HUES64 (cell line): ENCODE results near the gene DUSP6.

Experiments used
- H3K27ac ChIP-seq: 2 replicates; pipeline ENCODE4 v1.7.0; 2013; ENCODE audit warnings: low read depth, low read length, inconsistent platforms
- H3K27me3 ChIP-seq: 2 replicates; pipeline ENCODE4 v1.6.1; 2013; ENCODE audit warnings: mild to moderate bottlenecking, low read length; ENCODE audit not compliant: insufficient read depth
- H3K36me3 ChIP-seq: 2 replicates; pipeline ENCODE4 v1.6.1; 2013; ENCODE audit warnings: mild to moderate bottlenecking, low read length; ENCODE audit not compliant: insufficient read depth
- H3K4me1 ChIP-seq: 2 replicates; pipeline ENCODE4 v1.6.1; 2013; ENCODE audit warnings: mild to moderate bottlenecking, low read length, moderate library complexity; ENCODE audit not compliant: insufficient read depth
- H3K4me3 ChIP-seq: 2 replicates; pipeline ENCODE4 v1.5.1; 2013; ENCODE audit warnings: mild to moderate bottlenecking, low read length, moderate library complexity
- H3K9ac ChIP-seq: 2 replicates; pipeline ENCODE4 v1.6.1; 2013; ENCODE audit warnings: mild to moderate bottlenecking, low read depth, low read length
- H3K9me3 ChIP-seq: 2 replicates; pipeline ENCODE4 v1.6.1; 2013; ENCODE audit warnings: low read depth, low read length; ENCODE audit not compliant: insufficient read depth
- WGBS: fragments of 150-250, 120-280 bp; methylation state at CpG from one replicate; pipeline ENCODE4 v1.1.7; 2013; ENCODE audit warnings: missing lambda C conversion rate; 5-methylcytosine and 5-hydroxymethylcytosine counted together

The DUSP6 gene

DNA sequence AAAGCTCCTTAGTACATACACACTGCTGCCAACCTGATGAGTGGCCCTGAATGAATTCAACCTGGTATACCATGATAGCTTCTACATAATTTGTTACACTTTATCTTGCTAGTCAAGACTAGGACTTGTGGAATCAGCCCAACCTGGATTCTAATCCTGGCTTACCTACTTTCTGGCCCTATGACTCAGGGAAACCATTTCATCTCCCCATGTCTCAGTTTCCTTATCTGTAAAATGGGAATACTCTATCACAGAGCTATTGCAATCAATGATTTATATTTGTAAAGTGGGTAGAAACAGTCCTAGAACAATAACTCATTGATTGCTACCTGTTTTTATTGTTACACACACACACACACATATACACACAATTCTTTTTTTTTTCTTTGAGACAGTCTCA is 6.5 kb upstream of the DUSP6 start:
- no peak overlapping the region for H3K27ac ChIP-seq
- H3K27me3 ChIP-seq, result peaks cover 50% of the 10 kb centered on the region
- H3K36me3 ChIP-seq, result no peaks in the 10 kb centered on the region
- H3K9me3 ChIP-seq, result no peaks in the 10 kb centered on the region
- peaks cover 35% of the 10 kb centered on the region for H3K4me1 ChIP-seq
- no peak overlapping the region for H3K4me3 ChIP-seq
- no peak overlapping the region for H3K9ac ChIP-seq

- Histone ChIP-seq H3K27ac (no peak overlapping the region), H3K4me1 (peaks cover 35% of the 10 kb centered on the region), H3K36me3 (no peaks in the 10 kb centered on the region), H3K9ac (no peak overlapping the region), H3K27me3 (peaks cover 50% of the 10 kb centered on the region), H3K9me3 (no peaks in the 10 kb centered on the region), H3K4me3 (no peak overlapping the region)
- 46% methylated on average over 7 of the region's 7 CpGs for WGBS
Measured at GRCh38 chr12:89357297-89357730, 5.0 kb upstream of the DUSP6 start.

GRCh38 chr12:89356069-89356665 is 3.9 kb upstream of the DUSP6 start:
- no peak overlapping the region for H3K27ac ChIP-seq
- H3K9ac ChIP-seq, result no peak overlapping the region
- WGBS, result no CpG with 5 or more reads among the region's 4 CpGs
- no peaks in the 10 kb centered on the region for H3K9me3 ChIP-seq
- peak overlapping the region; percentile 69; the same call in 1 of the 2 replicates for H3K4me3 ChIP-seq
- peaks cover 35% of the 10 kb centered on the region for H3K4me1 ChIP-seq
- peaks cover 57% of the 10 kb centered on the region for H3K27me3 ChIP-seq
- no peaks in the 10 kb centered on the region for H3K36me3 ChIP-seq

DNA sequence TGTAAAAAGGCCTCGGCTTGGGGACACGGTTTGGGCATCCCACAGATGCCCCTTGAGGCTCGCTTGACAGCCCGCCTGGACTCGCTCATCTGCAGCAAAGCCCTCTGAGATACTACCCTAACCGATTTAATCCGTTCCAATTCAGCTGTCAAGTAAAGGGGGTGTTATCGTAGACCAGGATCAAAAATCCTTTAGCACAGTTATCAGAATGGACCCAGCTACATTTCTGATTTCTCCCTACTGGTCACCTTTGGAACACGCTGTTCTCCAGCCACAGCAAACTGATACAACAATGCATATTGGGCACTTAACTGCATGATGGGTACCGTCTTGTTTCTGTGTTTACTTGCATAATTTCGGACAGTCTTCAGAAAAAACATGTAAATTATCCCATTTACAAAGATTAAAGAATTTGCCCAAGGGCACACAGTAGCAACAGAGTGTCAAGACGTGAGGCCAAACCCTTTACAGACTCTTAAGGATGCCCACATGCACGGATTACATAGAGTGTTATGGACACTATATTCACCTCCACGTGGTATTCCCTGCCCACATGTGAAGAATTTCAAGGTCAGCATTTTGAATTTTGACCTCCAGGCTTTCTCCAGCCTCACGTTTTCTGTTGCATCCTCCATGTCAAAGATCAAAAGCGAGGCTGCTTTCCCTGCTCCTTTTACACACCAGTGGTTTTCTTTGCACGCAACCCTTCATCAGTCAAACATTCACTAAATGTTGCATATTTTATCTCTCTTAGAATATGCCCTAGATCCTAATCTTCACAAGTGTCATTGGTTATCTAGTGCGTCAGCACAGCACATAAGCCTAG is 3.2 kb upstream of the DUSP6 start:
- H3K27me3 ChIP-seq, result peaks cover 64% of the 10 kb centered on the region
- H3K36me3 ChIP-seq, result peaks cover 5% of the 10 kb centered on the region; the same call in 1 of the 2 replicates
- H3K4me1 ChIP-seq, result peaks cover 35% of the 10 kb centered on the region
- no peak overlapping the region for H3K27ac ChIP-seq
- H3K9me3 ChIP-seq, result no peaks in the 10 kb centered on the region
- 35% methylated on average over 18 of the region's 18 CpGs for whole genome bisulfite sequencing
- peak overlapping the region; percentile 69 for H3K4me3 ChIP-seq
- peak overlapping the region; percentile 83; the same call in 1 of the 2 replicates for H3K9ac ChIP-seq

GRCh38 chr12:89354612-89355067 is 2.3 kb upstream of the DUSP6 start:
- Histone ChIP-seq H3K9ac (peak overlapping the region; percentile 83), H3K4me1 (peaks cover 36% of the 10 kb centered on the region), H3K27ac (peak overlapping the region; percentile 90)

GRCh38 chr12:89353823-89354611 is 1.7 kb upstream of the DUSP6 start:
- peak overlapping the region; percentile 69 for H3K4me3 ChIP-seq
- peak overlapping the region; percentile 83 for H3K9ac ChIP-seq
- H3K36me3 ChIP-seq, result peaks cover 19% of the 10 kb centered on the region
- H3K27me3 ChIP-seq, result peaks cover 68% of the 10 kb centered on the region
- H3K27ac ChIP-seq, result peak overlapping the region; percentile 90
- WGBS, result under 1% methylated on average over 74 of the region's 74 CpGs
- H3K4me1 ChIP-seq, result peaks cover 43% of the 10 kb centered on the region
- no peaks in the 10 kb centered on the region for H3K9me3 ChIP-seq

More at GRCh38 chr12:89354612-89355067, 2.3 kb upstream of the DUSP6 start:
- peak overlapping the region; percentile 69 for H3K4me3 ChIP-seq
- no peaks in the 10 kb centered on the region for H3K9me3 ChIP-seq
- WGBS, result 3% methylated on average over 17 of the region's 17 CpGs
- peaks cover 13% of the 10 kb centered on the region; the same call in 1 of the 2 replicates for H3K36me3 ChIP-seq
- H3K27me3 ChIP-seq, result peaks cover 65% of the 10 kb centered on the region

- WGBS, result under 1% methylated on average over 49 of the region's 49 CpGs
- H3K27me3 ChIP-seq, result peaks cover 68% of the 10 kb centered on the region
- H3K9ac ChIP-seq, result peak overlapping the region; percentile 83
- no peaks in the 10 kb centered on the region for H3K9me3 ChIP-seq
- H3K36me3 ChIP-seq, result peaks cover 26% of the 10 kb centered on the region
- H3K4me1 ChIP-seq, result peaks cover 49% of the 10 kb centered on the region
- H3K27ac ChIP-seq, result peak overlapping the region; percentile 90
- H3K4me3 ChIP-seq, result peak overlapping the region; percentile 69
Measured at GRCh38 chr12:89353188-89353822, 1.0 kb upstream of the DUSP6 start.

DNA sequence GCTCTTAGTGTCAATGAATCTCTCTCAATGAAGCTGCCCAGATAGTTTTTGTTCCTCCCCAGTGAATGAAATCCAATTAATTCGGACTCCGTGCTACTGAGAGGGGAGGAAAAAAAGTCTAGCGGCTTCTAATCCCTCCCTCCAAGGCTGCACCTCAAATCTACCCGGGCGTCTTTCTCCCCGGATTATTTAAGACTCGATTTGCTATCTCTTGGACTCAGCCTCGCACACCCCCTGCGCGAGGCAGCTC is 134 bp downstream of the DUSP6 start:
- Histone ChIP-seq H3K4me3 (peak overlapping the region; percentile 69), H3K27me3 (peaks cover 68% of the 10 kb centered on the region), H3K9me3 (no peaks in the 10 kb centered on the region), H3K27ac (peak overlapping the region; percentile 85), H3K4me1 (peaks cover 49% of the 10 kb centered on the region), H3K9ac (peak overlapping the region; percentile 88), H3K36me3 (peaks cover 38% of the 10 kb centered on the region)
- under 1% methylated on average over 10 of the region's 10 CpGs for WGBS

GRCh38 chr12:89351489-89352241 is 636 bp downstream of the DUSP6 start:
- Histone ChIP-seq H3K27me3 (peaks cover 68% of the 10 kb centered on the region), H3K4me3 (peak overlapping the region; percentile 69), H3K27ac (peak overlapping the region; percentile 85), H3K4me1 (peaks cover 50% of the 10 kb centered on the region), H3K36me3 (peaks cover 39% of the 10 kb centered on the region), H3K9me3 (no peaks in the 10 kb centered on the region), H3K9ac (peak overlapping the region; percentile 88)
- WGBS, result under 1% methylated on average over 87 of the region's 87 CpGs
